HuH-7.5 (cell line): ENCODE results near the gene MTCL1.

Experiments
- DNase-seq: peaks from one replicate; pipeline ENCODE4 v3.0.0; 2011; ENCODE audit warnings: low spot score

MTCL1 gene

GRCh38 chr18:8771930-8772329 lies 66.6 kb downstream of the MTCL1 start:
- DNase-seq, result no peak

- DNase-seq, result no peak
These were observed 68.6 kb downstream of the MTCL1 start for GRCh38 chr18:8773980-8774379.

GRCh38 chr18:8776013-8776943 lies 70.9 kb downstream of the MTCL1 start:
- no peak for DNase-seq

DNA sequence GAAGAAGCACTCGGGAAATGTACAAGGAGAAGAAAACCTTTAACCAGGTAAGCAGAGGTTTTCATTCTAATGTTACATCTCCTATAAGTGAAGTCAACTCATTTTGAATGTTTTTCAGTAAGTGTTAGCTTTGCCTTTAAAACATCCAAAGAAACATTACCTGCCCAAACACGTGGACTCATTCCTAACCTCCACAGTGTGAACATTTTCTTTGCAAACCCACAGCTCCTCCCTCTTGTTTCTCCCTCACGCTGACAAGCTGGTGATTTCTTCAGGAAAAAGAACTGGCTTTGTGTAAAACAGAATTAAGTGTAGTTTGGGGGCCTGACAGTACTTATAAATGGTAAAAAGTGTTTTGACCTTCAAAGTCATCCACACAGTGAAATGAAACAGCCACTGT lies 72.5 kb downstream of the MTCL1 start:
- no peak for DNase-seq

GRCh38 chr18:8778386-8778785 lies 73.0 kb downstream of the MTCL1 start:
- no peak for DNase-seq

- DNase-seq, result no peak
These were observed 73.5 kb downstream of the MTCL1 start for GRCh38 chr18:8778824-8779223.

GRCh38 chr18:8779251-8779650 lies 73.9 kb downstream of the MTCL1 start:
- no peak for DNase-seq

DNA sequence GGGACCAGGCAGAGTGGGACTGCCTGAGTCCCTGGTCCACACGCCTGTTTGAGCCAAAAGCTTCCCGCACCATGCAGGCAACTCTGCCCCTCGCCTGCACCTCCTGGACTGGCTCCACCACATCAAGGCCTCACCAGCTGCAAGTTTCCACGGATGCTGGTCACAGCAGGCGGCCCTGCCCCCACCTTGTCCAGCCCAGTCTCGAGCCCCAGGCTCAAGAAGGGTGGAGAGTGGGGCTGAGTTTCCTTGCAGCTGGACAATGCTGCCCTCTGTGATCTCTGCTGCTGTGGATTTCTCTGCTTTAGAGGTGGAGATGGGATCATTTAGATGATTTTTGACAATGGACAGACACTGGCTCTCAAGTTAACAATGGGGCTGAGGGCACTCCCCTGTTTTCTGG lies 74.9 kb downstream of the MTCL1 start:
- DNase-seq, result no peak

DNA sequence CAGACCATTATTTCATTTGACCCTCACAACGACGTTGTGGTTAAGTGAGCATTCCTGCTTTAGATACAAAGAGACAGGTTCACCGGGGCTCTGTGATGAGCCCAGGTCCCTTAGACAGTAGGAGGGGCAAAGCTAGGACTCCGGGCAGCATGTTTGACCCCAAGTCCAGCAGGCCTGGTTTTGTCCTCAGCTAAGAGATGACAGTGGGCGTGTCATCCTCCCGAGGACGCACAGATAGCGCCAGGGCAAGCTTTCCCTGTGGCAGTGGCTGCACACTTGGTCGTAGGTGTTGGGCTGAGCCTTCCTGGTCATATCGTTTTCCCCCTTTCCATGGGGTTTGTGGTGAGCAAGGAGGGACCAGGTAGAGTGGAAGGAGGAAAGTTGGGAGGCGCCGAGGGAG lies 76.3 kb downstream of the MTCL1 start:
- DNase-seq, result no peak

DNA sequence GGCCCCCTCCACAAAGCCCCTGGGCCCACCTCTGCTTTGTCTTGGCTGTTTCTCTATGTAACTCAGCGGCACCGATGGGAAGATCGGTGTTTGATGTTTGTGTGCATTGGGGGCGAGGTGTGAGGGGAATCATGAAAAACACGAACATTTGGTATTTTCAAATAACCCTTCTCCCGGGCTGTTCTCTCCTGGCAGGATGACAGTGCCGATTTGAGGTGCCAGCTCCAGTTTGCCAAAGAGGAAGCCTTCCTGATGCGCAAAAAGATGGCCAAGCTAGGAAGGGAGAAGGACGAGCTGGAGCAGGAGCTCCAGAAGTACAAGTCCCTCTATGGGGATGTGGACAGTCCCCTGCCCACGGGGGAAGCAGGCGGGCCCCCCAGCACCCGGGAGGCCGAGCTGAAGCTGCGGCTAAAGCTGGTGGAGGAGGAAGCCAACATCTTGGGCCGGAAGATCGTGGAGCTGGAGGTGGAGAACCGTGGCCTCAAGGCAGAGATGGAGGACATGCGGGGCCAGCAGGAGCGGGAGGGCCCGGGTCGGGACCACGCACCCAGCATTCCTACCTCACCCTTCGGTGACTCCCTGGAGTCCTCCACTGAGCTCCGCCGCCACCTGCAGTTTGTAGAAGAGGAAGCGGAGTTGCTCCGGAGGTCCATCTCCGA lies 78.1 kb downstream of the MTCL1 start:
- DNase-seq, result no peak

DNA sequence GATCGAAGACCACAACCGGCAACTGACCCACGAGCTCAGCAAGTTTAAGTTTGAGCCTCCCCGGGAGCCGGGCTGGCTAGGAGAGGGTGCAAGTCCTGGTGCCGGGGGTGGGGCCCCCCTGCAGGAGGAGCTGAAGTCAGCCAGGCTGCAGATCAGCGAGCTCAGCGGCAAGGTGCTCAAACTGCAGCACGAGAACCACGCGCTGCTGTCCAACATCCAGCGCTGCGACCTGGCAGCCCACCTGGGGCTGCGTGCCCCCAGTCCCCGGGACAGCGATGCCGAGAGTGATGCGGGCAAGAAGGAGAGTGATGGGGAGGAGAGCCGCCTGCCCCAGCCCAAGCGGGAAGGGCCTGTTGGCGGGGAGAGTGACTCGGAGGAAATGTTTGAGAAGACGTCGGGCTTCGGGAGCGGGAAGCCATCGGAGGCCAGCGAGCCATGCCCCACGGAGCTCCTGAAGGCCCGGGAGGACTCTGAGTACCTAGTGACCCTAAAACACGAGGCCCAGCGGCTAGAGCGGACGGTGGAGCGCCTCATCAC lies 78.7 kb downstream of the MTCL1 start:
- DNase-seq, result no peak

DNA sequence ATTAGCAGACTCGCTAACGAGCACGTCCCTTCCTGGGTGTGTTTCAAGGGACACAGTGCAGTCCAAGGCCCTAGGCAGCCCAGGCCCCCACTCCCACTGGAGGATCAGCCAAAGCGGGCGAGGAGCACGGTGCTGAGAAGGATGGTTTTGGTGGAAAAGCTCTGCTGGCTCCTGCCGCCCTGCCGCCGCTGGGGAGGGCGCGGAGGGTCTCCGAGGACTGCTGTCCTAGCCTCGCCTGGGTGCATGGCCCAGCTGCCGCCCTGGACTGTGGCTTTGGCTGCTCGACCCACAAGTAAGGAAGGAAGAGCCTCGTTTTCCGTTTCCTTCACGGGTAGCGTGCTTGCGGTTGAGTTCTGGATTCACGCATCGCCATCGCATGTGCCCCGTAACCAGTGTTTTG lies 79.9 kb downstream of the MTCL1 start:
- no peak for DNase-seq

DNA sequence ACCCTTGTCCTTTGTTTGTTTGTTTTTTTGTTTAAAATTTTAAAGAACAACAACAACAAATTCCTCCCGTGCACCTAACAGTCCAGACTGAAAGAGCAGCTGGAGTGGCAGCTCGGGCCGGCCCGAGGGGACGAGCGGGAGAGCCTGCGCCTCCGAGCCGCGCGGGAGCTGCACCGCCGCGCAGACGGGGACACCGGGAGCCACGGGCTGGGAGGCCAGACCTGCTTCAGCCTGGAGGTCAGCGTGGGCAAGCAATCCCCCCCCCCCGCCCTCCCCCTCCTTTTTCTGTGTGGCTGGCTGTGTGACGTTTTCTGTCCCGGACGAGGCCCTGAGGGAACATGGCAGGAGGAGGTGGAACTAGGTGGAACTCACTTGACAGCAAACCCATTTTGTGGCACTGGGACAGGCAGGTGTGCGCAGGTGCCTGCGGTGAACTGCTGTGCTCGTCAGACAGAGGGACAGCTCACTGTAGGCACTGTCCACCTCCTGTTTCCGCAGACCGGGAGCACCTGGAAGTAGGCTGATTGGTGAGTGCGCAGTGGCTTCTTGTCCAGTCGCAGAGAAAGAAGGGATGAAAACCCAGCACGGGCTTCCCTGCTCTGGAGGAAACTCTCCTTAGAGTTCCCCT lies 80.6 kb downstream of the MTCL1 start:
- no peak for DNase-seq

DNA sequence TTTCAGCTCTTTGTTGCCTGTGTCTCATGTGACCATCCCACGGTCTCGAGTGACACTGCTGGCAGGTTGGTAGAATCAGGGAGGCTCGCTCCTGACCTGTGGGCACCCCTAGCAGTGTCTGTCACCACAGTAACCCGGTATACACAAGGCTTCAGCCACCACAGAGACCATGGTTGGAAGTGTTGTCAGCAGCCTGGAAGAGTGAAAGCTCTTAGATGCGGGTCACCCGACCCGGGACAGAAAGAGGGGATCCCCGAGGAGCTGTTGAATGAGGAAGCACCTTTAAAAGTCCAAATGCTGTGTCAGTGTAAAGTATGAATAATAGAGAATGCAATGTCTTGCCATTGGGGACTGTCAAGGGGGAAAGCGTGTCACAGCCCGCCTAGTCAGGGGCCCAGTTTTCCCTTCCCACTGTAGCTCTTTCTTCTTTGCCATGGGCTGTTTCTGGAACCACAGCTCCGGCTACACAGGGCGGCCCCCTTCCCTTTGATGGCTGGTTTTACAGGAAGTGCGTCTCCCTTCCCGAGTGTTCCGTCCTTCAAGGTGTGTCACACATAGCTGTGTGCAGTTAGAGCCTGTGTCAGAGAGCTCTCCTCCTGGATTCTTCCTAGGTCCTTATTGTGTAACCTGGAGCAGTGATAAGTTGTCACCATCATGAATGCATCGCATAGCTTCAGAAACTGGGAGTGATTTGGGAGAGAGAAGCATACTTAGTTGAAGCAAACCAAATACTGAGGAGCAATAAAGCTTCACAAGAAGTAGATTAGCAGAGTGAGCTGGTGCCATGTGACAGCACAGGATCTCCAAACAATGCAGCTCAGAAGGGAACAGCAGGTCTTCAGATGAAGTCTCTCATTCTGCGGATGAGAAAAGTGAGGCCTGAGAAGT lies 81.4 kb downstream of the MTCL1 start:
- no peak for DNase-seq

- DNase-seq, result no peak
These were observed 82.0 kb downstream of the MTCL1 start for GRCh38 chr18:8787371-8787670.

DNA sequence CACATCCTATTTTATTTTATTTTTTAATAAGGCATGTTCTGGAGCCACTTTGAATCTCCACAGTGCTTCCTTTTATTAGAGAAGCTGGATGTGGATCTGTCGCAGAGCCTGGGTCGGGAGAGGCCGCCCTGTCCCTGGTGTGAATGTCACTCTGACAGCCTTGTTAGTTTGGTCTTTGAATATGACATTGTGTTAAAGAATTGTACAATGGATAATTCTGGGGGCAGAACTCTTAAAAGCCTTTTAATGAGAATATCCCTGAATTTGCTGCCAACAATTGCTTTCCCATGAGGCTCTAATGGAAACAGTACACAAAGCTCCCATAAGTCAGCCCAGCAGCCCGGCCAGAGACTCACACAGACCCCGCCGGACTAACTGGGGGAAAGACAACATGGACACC lies 82.4 kb downstream of the MTCL1 start:
- DNase-seq, result no peak

DNA sequence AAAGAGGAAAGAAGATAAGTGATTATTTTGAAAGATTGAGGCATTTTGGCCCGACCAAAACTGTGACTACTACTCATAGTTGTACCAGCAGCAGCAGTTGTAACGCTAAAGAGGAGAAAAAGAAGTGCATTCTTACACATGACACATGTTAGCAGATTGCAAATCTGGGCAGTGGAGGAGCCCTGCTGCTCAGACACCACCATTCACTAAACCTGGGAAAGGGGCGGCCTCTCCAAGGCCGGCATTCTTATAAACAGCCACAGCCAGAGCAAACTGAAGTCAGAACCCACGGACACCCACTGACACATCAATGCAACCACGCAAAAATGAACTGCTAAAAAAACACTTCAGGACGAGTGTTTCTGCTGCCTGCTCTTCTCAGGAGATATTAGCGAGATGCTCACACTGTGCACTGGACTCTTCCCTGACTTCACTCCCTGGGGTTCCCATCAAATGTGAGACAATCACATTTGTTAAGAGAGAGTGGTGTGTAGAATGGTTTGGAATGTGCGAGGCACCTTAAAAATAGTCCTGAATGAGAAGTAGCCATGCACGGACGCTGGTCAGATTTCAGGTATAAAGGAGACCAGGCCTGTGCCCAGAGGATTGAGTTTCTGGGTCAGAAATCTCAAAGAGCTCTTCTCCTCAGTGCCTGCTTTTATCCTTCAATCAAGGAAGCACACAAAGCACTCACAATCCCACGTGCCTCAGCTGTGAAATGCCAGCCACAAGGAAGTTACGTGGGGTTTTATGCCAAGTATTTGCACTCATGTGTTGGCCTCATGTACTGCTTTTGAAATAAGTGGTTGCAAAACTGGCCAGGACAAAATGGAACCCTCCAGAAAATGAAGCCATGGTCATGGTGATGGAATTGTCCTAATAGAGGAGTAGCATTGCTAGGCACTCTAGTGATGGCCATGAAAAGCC lies 83.4 kb downstream of the MTCL1 start:
- DNase-seq, result no peak

GRCh38 chr18:8791171-8791651 lies 85.9 kb downstream of the MTCL1 start:
- DNase-seq, result no peak

- DNase-seq, result peak; percentile 65
These were observed 87.4 kb downstream of the MTCL1 start for GRCh38 chr18:8792688-8793316.

DNA sequence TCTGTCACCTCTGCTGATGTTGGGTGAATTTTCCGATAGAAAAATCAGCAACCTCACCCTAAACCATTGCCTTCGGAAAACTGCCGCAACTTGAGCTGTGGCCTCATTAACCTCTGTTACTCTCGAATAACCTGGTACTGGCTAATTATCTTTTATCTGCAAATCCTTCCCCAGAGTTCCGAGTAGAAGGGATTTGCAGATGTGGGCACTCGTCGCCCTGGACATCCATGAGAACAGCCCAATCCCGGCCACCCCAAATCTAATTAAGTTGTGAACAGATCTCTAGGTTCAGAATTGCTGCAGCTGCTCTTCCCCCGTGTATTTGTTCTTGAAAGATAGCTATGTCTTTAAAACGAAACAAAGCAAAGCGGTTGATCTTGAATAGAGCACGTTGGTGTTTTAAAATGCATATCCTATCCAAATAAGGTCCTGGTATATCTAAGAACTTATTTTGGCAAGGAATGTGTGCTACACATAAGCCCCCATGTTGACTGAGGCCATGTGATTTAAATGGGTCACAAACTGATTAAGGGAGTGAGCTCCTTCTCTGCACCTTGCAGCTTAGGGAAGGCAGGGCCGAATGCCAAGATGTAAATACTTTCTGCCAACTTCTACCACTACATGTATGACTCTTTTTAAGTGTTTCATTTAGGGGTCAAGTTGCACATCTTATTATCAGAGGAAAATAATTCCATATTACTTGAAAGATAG lies 88.2 kb downstream of the MTCL1 start:
- no peak for DNase-seq
